Endodermal cell (in vitro differentiated cells): Measurements from ENCODE around the gene LZTR1. TPM values are rescaled to one million over a fixed set of nuclear protein-coding genes. Genes with fewer than 3 reads are reported as not detected.

ENCODE experiments used
- DNase-seq: peaks from one replicate; pipeline ENCODE4 v3.0.0-alpha.2; 2017
- H3K27ac ChIP-seq: 2 replicates; pipeline ENCODE4 v1.5.1; 2013; ENCODE audit warnings: mild to moderate bottlenecking, low read depth, low read length, moderate library complexity
- H3K27me3 ChIP-seq: 2 replicates; pipeline ENCODE4 v1.6.1; 2013; ENCODE audit warnings: mild to moderate bottlenecking, low read length, moderate library complexity; ENCODE audit not compliant: insufficient read depth, control insufficient read depth, poor library complexity, severe bottlenecking
- H3K36me3 ChIP-seq: 2 replicates; pipeline ENCODE4 v1.7.0; 2013; ENCODE audit warnings: mild to moderate bottlenecking, low read length, moderate library complexity; ENCODE audit not compliant: control insufficient read depth, insufficient read depth
- H3K4me1 ChIP-seq: one replicate; pipeline ENCODE4 v1.7.0; 2013; ENCODE audit warnings: low read length; ENCODE audit not compliant: control insufficient read depth, insufficient read depth
- H3K4me3 ChIP-seq: 2 replicates; pipeline ENCODE4 v1.5.1; 2013; ENCODE audit warnings: mild to moderate bottlenecking, low read length, moderate library complexity
- H3K9ac ChIP-seq: 2 replicates; pipeline ENCODE4 v1.6.1; 2013; ENCODE audit warnings: mild to moderate bottlenecking, low read length, moderate library complexity; ENCODE audit not compliant: poor library complexity, severe bottlenecking; ENCODE audit errors: extremely low read depth
- H3K9me3 ChIP-seq: 2 replicates; pipeline ENCODE4 v1.6.1; 2013; ENCODE audit warnings: mild to moderate bottlenecking, low read length, moderate library complexity; ENCODE audit not compliant: control insufficient read depth
- H3K27ac Mint-ChIP-seq: 2 replicates; pipeline ENCODE4 v1.8.0; 2020; ENCODE audit warnings: mixed read lengths
- H3K27me3 Mint-ChIP-seq: 2 replicates; pipeline ENCODE4 v1.8.0; 2021; ENCODE audit warnings: mild to moderate bottlenecking, mixed read lengths; ENCODE audit not compliant: insufficient read depth
- H3K36me3 Mint-ChIP-seq: 2 replicates; pipeline ENCODE4 v1.8.0; 2020; ENCODE audit warnings: low read depth, mixed read lengths
- H3K4me1 Mint-ChIP-seq: 2 replicates; pipeline ENCODE4 v1.8.0; 2020; ENCODE audit warnings: mixed read lengths
- H3K4me3 Mint-ChIP-seq: 2 replicates; pipeline ENCODE4 v1.8.0; 2020; ENCODE audit warnings: mild to moderate bottlenecking, moderate library complexity, mixed read lengths
- H3K9me3 Mint-ChIP-seq: 2 replicates; pipeline ENCODE4 v1.8.0; 2020; ENCODE audit warnings: mild to moderate bottlenecking, mixed read lengths
- WGBS, 2 experiments: methylation state at CpG; one replicate each; pipeline versions ENCODE4 v1.1.5 to v1.1.7; 2013; ENCODE audit warnings: missing lambda C conversion rate in 2 of 2, mixed read lengths in 1 of 2; ENCODE audit not compliant: insufficient coverage in 1 of 2, insufficient read length in 1 of 2; 5-methylcytosine and 5-hydroxymethylcytosine counted together
- total RNA-seq, 2 donors: library from RNA; stranded (reverse); fragmentation: NEBNext Ultra II Directional in 1 of 2; extraction: Animal tissue kit (Norgen Biotek cat#: 25700) in 1 of 2; gene quantifications; 2 replicates in 1 of 2; 3 replicates in 1 of 2; pipeline ENCODE4 v1.2.1, GENCODE V29; 2021
- TF ChIP-seq, protein P1 (sequence below): fragments of 200-600 bp; sonication (generic); conservative IDR thresholded peaks from 2 replicates; pipeline ENCODE4 v1.5.0; 2021; ENCODE audit warnings: antibody characterized with exemption, mild to moderate bottlenecking

Gene LZTR1
- total RNA-seq, 2 donors from 2014 or later, result 56.5 to 73.2 TPM

- Mint-ChIP-seq H3K27ac (peak overlapping the region; percentile 70), H3K4me1 (peaks cover 22% of the 10 kb centered on the region), H3K27me3 (peaks cover 13% of the 10 kb centered on the region), H3K4me3 (no peak overlapping the region), H3K9me3 (no peaks in the 10 kb centered on the region), H3K36me3 (peaks cover 44% of the 10 kb centered on the region)
- Histone ChIP-seq H3K9me3 (no peaks in the 10 kb centered on the region), H3K4me3 (no peak overlapping the region), H3K36me3 (peaks cover 46% of the 10 kb centered on the region), H3K9ac (no peak overlapping the region), H3K27me3 (no peaks in the 10 kb centered on the region), H3K27ac (no peak overlapping the region), H3K4me1 (peaks cover 13% of the 10 kb centered on the region)
- TF ChIP-seq, protein P1, sequence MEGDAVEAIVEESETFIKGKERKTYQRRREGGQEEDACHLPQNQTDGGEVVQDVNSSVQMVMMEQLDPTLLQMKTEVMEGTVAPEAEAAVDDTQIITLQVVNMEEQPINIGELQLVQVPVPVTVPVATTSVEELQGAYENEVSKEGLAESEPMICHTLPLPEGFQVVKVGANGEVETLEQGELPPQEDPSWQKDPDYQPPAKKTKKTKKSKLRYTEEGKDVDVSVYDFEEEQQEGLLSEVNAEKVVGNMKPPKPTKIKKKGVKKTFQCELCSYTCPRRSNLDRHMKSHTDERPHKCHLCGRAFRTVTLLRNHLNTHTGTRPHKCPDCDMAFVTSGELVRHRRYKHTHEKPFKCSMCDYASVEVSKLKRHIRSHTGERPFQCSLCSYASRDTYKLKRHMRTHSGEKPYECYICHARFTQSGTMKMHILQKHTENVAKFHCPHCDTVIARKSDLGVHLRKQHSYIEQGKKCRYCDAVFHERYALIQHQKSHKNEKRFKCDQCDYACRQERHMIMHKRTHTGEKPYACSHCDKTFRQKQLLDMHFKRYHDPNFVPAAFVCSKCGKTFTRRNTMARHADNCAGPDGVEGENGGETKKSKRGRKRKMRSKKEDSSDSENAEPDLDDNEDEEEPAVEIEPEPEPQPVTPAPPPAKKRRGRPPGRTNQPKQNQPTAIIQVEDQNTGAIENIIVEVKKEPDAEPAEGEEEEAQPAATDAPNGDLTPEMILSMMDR, result no peak
- WGBS, 2 experiments, result 96 to 97% methylated on average over 5 to 8 of the region's 8 CpGs
- no peak for DNase-seq
Measured at GRCh38 chr22:20953668-20954500, 28.2 kb upstream of the LZTR1 start.

- no peak overlapping the region for H3K4me3 Mint-ChIP-seq
- WGBS, 2 experiments, result 80 to 84% methylated on average over 2 to 7 of the region's 7 CpGs
- Histone ChIP-seq H3K4me1 (peaks cover 8% of the 10 kb centered on the region), H3K27ac (no peak overlapping the region), H3K9me3 (no peaks in the 10 kb centered on the region), H3K9ac (no peak overlapping the region), H3K4me3 (no peak overlapping the region), H3K27me3 (no peaks in the 10 kb centered on the region), H3K36me3 (peaks cover 32% of the 10 kb centered on the region)
- no peak for DNase-seq
- no peak overlapping the region for H3K27ac Mint-ChIP-seq
- no peaks in the 10 kb centered on the region for H3K9me3 Mint-ChIP-seq
- H3K4me1 Mint-ChIP-seq, result peaks cover 20% of the 10 kb centered on the region
- peaks cover 33% of the 10 kb centered on the region for H3K36me3 Mint-ChIP-seq
- TF ChIP-seq, protein P1, result no peak
- peaks cover 15% of the 10 kb centered on the region for H3K27me3 Mint-ChIP-seq
Measured at GRCh38 chr22:20955548-20955947, 26.5 kb upstream of the LZTR1 start.

- Histone ChIP-seq H3K27me3 (no peaks in the 10 kb centered on the region), H3K36me3 (peaks cover 23% of the 10 kb centered on the region), H3K9ac (no peak overlapping the region), H3K4me3 (peak overlapping the region; percentile 74), H3K4me1 (no peaks in the 10 kb centered on the region), H3K27ac (no peak overlapping the region), H3K9me3 (no peaks in the 10 kb centered on the region)
- Mint-ChIP-seq H3K27ac (peak overlapping the region; percentile 55), H3K4me3 (peak overlapping the region; percentile 66), H3K4me1 (peaks cover 10% of the 10 kb centered on the region), H3K9me3 (no peaks in the 10 kb centered on the region), H3K27me3 (peaks cover 15% of the 10 kb centered on the region), H3K36me3 (peaks cover 25% of the 10 kb centered on the region)
- WGBS, 2 experiments, result 50 to 59% methylated on average over 19 to 27 of the region's 27 CpGs
- TF ChIP-seq, protein P1, result peak; percentile 64
- DNase-seq, result peak; percentile 89
Measured at GRCh38 chr22:20956258-20957101, 25.6 kb upstream of the LZTR1 start.
